Measurements from ENCODE around the gene MAN2B1.
A peak's percentile ranks its signal among the peaks of the same experiment; 100 is the strongest.

MAN2B1 gene

GRCh38 chr19:12660980-12661379 is 5.6 kb downstream of the MAN2B1 start:
- Histone ChIP-seq H4K8ac (ENCODE audit: low read length) (no peak overlapping the region), H2AK5ac (ENCODE audit: low read length, severe bottlenecking) (no peak overlapping the region), H3K36me3 (ENCODE audit: control insufficient read depth in 1 of 2, insufficient read depth in 2 of 2, low read depth in 1 of 2, low read length in 2 of 2) (peaks cover 65 to 84% of the 10 kb centered on the region in 2 experiments), H3K4ac (ENCODE audit: low read depth in 1 of 2, low read length in 2 of 2) (no peak overlapping the region), H3K27me3 (ENCODE audit: control insufficient read depth in 1 of 2, insufficient read depth in 1 of 2, low read length in 2 of 2) (no peaks in the 10 kb centered on the region), H3K9me3 (ENCODE audit: control insufficient read depth, low read length) (no peaks in the 10 kb centered on the region), H4K91ac (ENCODE audit: low read length) (peak overlapping the region; percentile 18), H2BK120ac (ENCODE audit: low read depth, low read length) (no peak overlapping the region), H3K14ac (ENCODE audit: low read length in 2 of 2) (no peak overlapping the region), H3K23ac (ENCODE audit: low read length in 2 of 2) (no peak overlapping the region), H3K4me3 (ENCODE audit: insufficient read depth in 1 of 2, low read depth in 1 of 2, low read length in 2 of 2) (no peak overlapping the region), H3K27ac (ENCODE audit: low read length, poor library complexity, severe bottlenecking) (no peak overlapping the region), H2BK12ac (ENCODE audit: low read length in 2 of 2) (no peak overlapping the region), H3K18ac (ENCODE audit: low read depth in 1 of 2, low read length in 2 of 2) (no peak overlapping the region), H2AFZ (ENCODE audit: low read depth, low read length) (no peak overlapping the region), H3K9ac (ENCODE audit: low read length) (no peak overlapping the region), H3K79me1 (replicated peaks; ENCODE audit: low read length, poor library complexity, severe bottlenecking) (peaks cover 29% of the 10 kb centered on the region), H3K4me1 (ENCODE audit: control insufficient read depth, insufficient read depth, low read depth, low read length) (peaks cover 5% of the 10 kb centered on the region), H2BK15ac (ENCODE audit: low read depth, poor library complexity, severe bottlenecking) (no peak overlapping the region), H2BK5ac (ENCODE audit: low read depth, low read length, poor library complexity, severe bottlenecking) (no peak overlapping the region), H3K4me2 (ENCODE audit: low read length, poor library complexity, severe bottlenecking) (no peak overlapping the region)
- 87% methylated on average over 10 of the region's 12 CpGs for WGBS
- no peak for DNase-seq

GRCh38 chr19:12657966-12658365 is 8.6 kb downstream of the MAN2B1 start:
- H3K14ac ChIP-seq (ENCODE audit: low read length in 2 of 2) = no peak overlapping the region
- H3K27ac ChIP-seq (ENCODE audit: low read length, poor library complexity, severe bottlenecking) = no peak overlapping the region
- H3K79me1 ChIP-seq (replicated peaks; ENCODE audit: low read length, poor library complexity, severe bottlenecking) = peaks cover 6% of the 10 kb centered on the region
- no peak overlapping the region for H3K9ac ChIP-seq (ENCODE audit: low read length)
- no peak overlapping the region for H3K18ac ChIP-seq (ENCODE audit: low read depth in 1 of 2, low read length in 2 of 2)
- H3K9me3 ChIP-seq (ENCODE audit: control insufficient read depth, low read length) = no peaks in the 10 kb centered on the region
- H3K23ac ChIP-seq (ENCODE audit: low read length in 2 of 2) = no peak overlapping the region
- no peak overlapping the region for H3K4me2 ChIP-seq (ENCODE audit: low read length, poor library complexity, severe bottlenecking)
- no peaks in the 10 kb centered on the region for H3K4me1 ChIP-seq (ENCODE audit: control insufficient read depth, insufficient read depth, low read depth, low read length)
- H3K36me3 ChIP-seq (ENCODE audit: control insufficient read depth in 1 of 2, insufficient read depth in 2 of 2, low read depth in 1 of 2, low read length in 2 of 2) = peaks cover 52 to 81% of the 10 kb centered on the region in 2 experiments
- H2BK15ac ChIP-seq (ENCODE audit: low read depth, poor library complexity, severe bottlenecking) = no peak overlapping the region
- H2AFZ ChIP-seq (ENCODE audit: low read depth, low read length) = no peak overlapping the region
- DNase-seq = no peak
- no peak overlapping the region for H3K4me3 ChIP-seq (ENCODE audit: insufficient read depth in 1 of 2, low read depth in 1 of 2, low read length in 2 of 2)
- H2BK5ac ChIP-seq (ENCODE audit: low read depth, low read length, poor library complexity, severe bottlenecking) = no peak overlapping the region
- H3K4ac ChIP-seq (ENCODE audit: low read depth in 1 of 2, low read length in 2 of 2) = no peak overlapping the region
- no peak overlapping the region for H2BK12ac ChIP-seq (ENCODE audit: low read length in 2 of 2)
- H4K8ac ChIP-seq (ENCODE audit: low read length) = no peak overlapping the region
- H2BK120ac ChIP-seq (ENCODE audit: low read depth, low read length) = no peak overlapping the region
- no peaks in the 10 kb centered on the region for H3K27me3 ChIP-seq (ENCODE audit: control insufficient read depth in 1 of 2, insufficient read depth in 1 of 2, low read length in 2 of 2)
- WGBS = 96% methylated on average over 21 of the region's 22 CpGs
- no peak overlapping the region for H4K91ac ChIP-seq (ENCODE audit: low read length)
- no peak overlapping the region for H2AK5ac ChIP-seq (ENCODE audit: low read length, severe bottlenecking)

GRCh38 chr19:12656899-12657571 is 9.5 kb downstream of the MAN2B1 start:
- H3K4me3 ChIP-seq (ENCODE audit: insufficient read depth in 1 of 2, low read depth in 1 of 2, low read length in 2 of 2) = no peak overlapping the region
- H3K23ac ChIP-seq (ENCODE audit: low read length in 2 of 2) = no peak overlapping the region
- H3K9ac ChIP-seq (ENCODE audit: low read length) = no peak overlapping the region
- no peak overlapping the region for H2AK5ac ChIP-seq (ENCODE audit: low read length, severe bottlenecking)
- no peaks in the 10 kb centered on the region for H3K27me3 ChIP-seq (ENCODE audit: control insufficient read depth in 1 of 2, insufficient read depth in 1 of 2, low read length in 2 of 2)
- H3K36me3 ChIP-seq (ENCODE audit: control insufficient read depth in 1 of 2, insufficient read depth in 2 of 2, low read depth in 1 of 2, low read length in 2 of 2) = peaks cover 53 to 76% of the 10 kb centered on the region in 2 experiments
- H2AFZ ChIP-seq (ENCODE audit: low read depth, low read length) = no peak overlapping the region
- H3K4me2 ChIP-seq (ENCODE audit: low read length, poor library complexity, severe bottlenecking) = no peak overlapping the region
- peaks cover 6% of the 10 kb centered on the region for H3K79me1 ChIP-seq (replicated peaks; ENCODE audit: low read length, poor library complexity, severe bottlenecking)
- no peak overlapping the region for H2BK12ac ChIP-seq (ENCODE audit: low read length in 2 of 2)
- H2BK120ac ChIP-seq (ENCODE audit: low read depth, low read length) = no peak overlapping the region
- 88% methylated on average over 50 of the region's 50 CpGs for WGBS
- no peak for DNase-seq
- peak overlapping the region; percentile 49 for H4K8ac ChIP-seq (ENCODE audit: low read length)
- no peak overlapping the region for H3K18ac ChIP-seq (ENCODE audit: low read depth in 1 of 2, low read length in 2 of 2)
- no peak overlapping the region for H3K27ac ChIP-seq (ENCODE audit: low read length, poor library complexity, severe bottlenecking)
- no peak overlapping the region for H3K14ac ChIP-seq (ENCODE audit: low read length in 2 of 2)
- H3K4ac ChIP-seq (ENCODE audit: low read depth in 1 of 2, low read length in 2 of 2) = no peak overlapping the region
- no peaks in the 10 kb centered on the region for H3K4me1 ChIP-seq (ENCODE audit: control insufficient read depth, insufficient read depth, low read depth, low read length)
- H2BK15ac ChIP-seq (ENCODE audit: low read depth, poor library complexity, severe bottlenecking) = no peak overlapping the region
- peak overlapping the region; percentile 83 for H4K91ac ChIP-seq (ENCODE audit: low read length)
- no peaks in the 10 kb centered on the region for H3K9me3 ChIP-seq (ENCODE audit: control insufficient read depth, low read length)
- H2BK5ac ChIP-seq (ENCODE audit: low read depth, low read length, poor library complexity, severe bottlenecking) = no peak overlapping the region

GRCh38 chr19:12655546-12655945 is 11.0 kb downstream of the MAN2B1 start:
- H3K4me1 ChIP-seq (ENCODE audit: control insufficient read depth, insufficient read depth, low read depth, low read length) = no peaks in the 10 kb centered on the region
- H3K18ac ChIP-seq (ENCODE audit: low read depth in 1 of 2, low read length in 2 of 2) = no peak overlapping the region
- no peak overlapping the region for H2BK120ac ChIP-seq (ENCODE audit: low read depth, low read length)
- no peak for DNase-seq
- no peak overlapping the region for H2BK15ac ChIP-seq (ENCODE audit: low read depth, poor library complexity, severe bottlenecking)
- no peak overlapping the region for H3K4me3 ChIP-seq (ENCODE audit: insufficient read depth in 1 of 2, low read depth in 1 of 2, low read length in 2 of 2)
- H3K79me1 ChIP-seq (replicated peaks; ENCODE audit: low read length, poor library complexity, severe bottlenecking) = peaks cover 6% of the 10 kb centered on the region
- no peak overlapping the region for H2AFZ ChIP-seq (ENCODE audit: low read depth, low read length)
- H2BK5ac ChIP-seq (ENCODE audit: low read depth, low read length, poor library complexity, severe bottlenecking) = no peak overlapping the region
- no peak overlapping the region for H2BK12ac ChIP-seq (ENCODE audit: low read length in 2 of 2)
- 97% methylated on average over 8 of the region's 8 CpGs for WGBS
- H3K27ac ChIP-seq (ENCODE audit: low read length, poor library complexity, severe bottlenecking) = no peak overlapping the region
- no peaks in the 10 kb centered on the region for H3K9me3 ChIP-seq (ENCODE audit: control insufficient read depth, low read length)
- H3K14ac ChIP-seq (ENCODE audit: low read length in 2 of 2) = no peak overlapping the region
- H2AK5ac ChIP-seq (ENCODE audit: low read length, severe bottlenecking) = no peak overlapping the region
- H4K91ac ChIP-seq (ENCODE audit: low read length) = no peak overlapping the region
- no peak overlapping the region for H3K23ac ChIP-seq (ENCODE audit: low read length in 2 of 2)
- no peak overlapping the region for H3K9ac ChIP-seq (ENCODE audit: low read length)
- H3K27me3 ChIP-seq (ENCODE audit: control insufficient read depth in 1 of 2, insufficient read depth in 1 of 2, low read length in 2 of 2) = no peaks in the 10 kb centered on the region
- no peak overlapping the region for H3K4ac ChIP-seq (ENCODE audit: low read depth in 1 of 2, low read length in 2 of 2)
- peaks cover 50 to 66% of the 10 kb centered on the region in 2 experiments for H3K36me3 ChIP-seq (ENCODE audit: control insufficient read depth in 1 of 2, insufficient read depth in 2 of 2, low read depth in 1 of 2, low read length in 2 of 2)
- no peak overlapping the region for H4K8ac ChIP-seq (ENCODE audit: low read length)
- no peak overlapping the region for H3K4me2 ChIP-seq (ENCODE audit: low read length, poor library complexity, severe bottlenecking)
